Mesendoderm (in vitro differentiated cells): ENCODE results near the gene DAAM1.

Experiments
- DNase-seq: peaks from one replicate; pipeline ENCODE4 v3.0.0; 2013
- H2AK5ac ChIP-seq: 2 replicates; pipeline ENCODE4 v1.6.1; 2013; ENCODE audit warnings: low read length, inconsistent platforms
- H2BK120ac ChIP-seq: 2 replicates; pipeline ENCODE4 v1.6.1; 2013; ENCODE audit warnings: low read depth, mild to moderate bottlenecking, low read length, moderate library complexity, mixed read lengths
- H2BK15ac ChIP-seq: replicated peaks from 2 replicates; pipeline ENCODE4 v1.6.1; 2013; ENCODE audit warnings: low read depth, mild to moderate bottlenecking, moderate library complexity
- H2BK5ac ChIP-seq: 2 replicates; pipeline ENCODE4 v1.6.1; 2013; ENCODE audit warnings: low read length, inconsistent platforms
- H3K18ac ChIP-seq: 2 replicates; pipeline ENCODE4 v1.6.1; 2013; ENCODE audit warnings: mild to moderate bottlenecking, low read length, mixed read lengths
- H3K23ac ChIP-seq: one replicate; pipeline ENCODE4 v1.6.1; 2013; ENCODE audit warnings: low read length
- H3K27ac ChIP-seq: 2 replicates; pipeline ENCODE4 v1.5.1; 2013; ENCODE audit warnings: low read depth, mild to moderate bottlenecking, inconsistent platforms, low read length, moderate library complexity
- H3K27me3 ChIP-seq: 2 replicates; pipeline ENCODE4 v1.6.1; 2013; ENCODE audit warnings: low read length, control low read depth, mild to moderate bottlenecking, inconsistent platforms; ENCODE audit not compliant: insufficient read depth, poor library complexity
- H3K36me3 ChIP-seq: 2 replicates; pipeline ENCODE4 v1.6.1; 2013; ENCODE audit warnings: low read length, inconsistent platforms; ENCODE audit not compliant: control insufficient read depth, insufficient read depth
- H3K4ac ChIP-seq: one replicate; pipeline ENCODE4 v1.6.1; 2013; ENCODE audit warnings: low read depth, mild to moderate bottlenecking, low read length, moderate library complexity
- H3K4me1 ChIP-seq: 2 replicates; pipeline ENCODE4 v1.6.1; 2013; ENCODE audit warnings: low read depth, low read length, inconsistent platforms; ENCODE audit not compliant: control insufficient read depth
- H3K4me2 ChIP-seq: 2 replicates; pipeline ENCODE4 v1.6.1; 2013; ENCODE audit warnings: low read length
- H3K4me3 ChIP-seq: 2 replicates; pipeline ENCODE4 v1.5.1; 2013; ENCODE audit warnings: mild to moderate bottlenecking, low read length
- H3K56ac ChIP-seq: one replicate; pipeline ENCODE4 v1.6.1; 2013; ENCODE audit warnings: low read length
- H3K79me1 ChIP-seq: 2 replicates; pipeline ENCODE4 v1.6.1; 2013; ENCODE audit warnings: low read length, inconsistent platforms
- H3K79me2 ChIP-seq: 2 replicates; pipeline ENCODE4 v1.6.1; 2013; ENCODE audit warnings: mild to moderate bottlenecking, low read length; ENCODE audit not compliant: control insufficient read depth, insufficient read depth
- H3K9ac ChIP-seq: 2 replicates; pipeline ENCODE4 v1.6.1; 2013; ENCODE audit warnings: low read length, inconsistent platforms
- H4K5ac ChIP-seq: one replicate; pipeline ENCODE4 v1.6.1; 2013; ENCODE audit warnings: low read length
- H4K8ac ChIP-seq: one replicate; pipeline ENCODE4 v1.6.1; 2013; ENCODE audit warnings: low read depth, mild to moderate bottlenecking, control low read depth, low read length, moderate library complexity
- WGBS: extraction: QIAGEN DNeasy Blood & Tissue Kit; methylation state at CpG from one replicate; pipeline ENCODE4 v1.1.7; 2013; ENCODE audit warnings: low lambda C conversion rate, missing lambda C conversion rate; ENCODE audit not compliant: insufficient coverage; ENCODE audit errors: extremely low coverage; 5-methylcytosine and 5-hydroxymethylcytosine counted together

DAAM1 gene

GRCh38 chr14:59330455-59330854 lies 142.0 kb downstream of the DAAM1 start:
- DNase-seq, result no peak
- Histone ChIP-seq H3K4me1 (no peaks in the 10 kb centered on the region), H2BK15ac (no peak overlapping the region), H3K4me2 (no peak overlapping the region), H3K23ac (no peak overlapping the region), H3K79me1 (no peaks in the 10 kb centered on the region), H3K9ac (no peak overlapping the region), H4K5ac (no peak overlapping the region), H3K4ac (no peak overlapping the region), H3K36me3 (no peaks in the 10 kb centered on the region), H4K8ac (no peak overlapping the region), H3K18ac (no peak overlapping the region), H3K27me3 (no peaks in the 10 kb centered on the region), H2BK120ac (no peak overlapping the region), H3K4me3 (no peak overlapping the region), H3K79me2 (no peaks in the 10 kb centered on the region), H2AK5ac (no peak overlapping the region), H2BK5ac (no peak overlapping the region), H3K56ac (no peak overlapping the region), H3K27ac (no peak overlapping the region)
- WGBS, result no CpG with 5 or more reads among the region's 5 CpGs

DNA sequence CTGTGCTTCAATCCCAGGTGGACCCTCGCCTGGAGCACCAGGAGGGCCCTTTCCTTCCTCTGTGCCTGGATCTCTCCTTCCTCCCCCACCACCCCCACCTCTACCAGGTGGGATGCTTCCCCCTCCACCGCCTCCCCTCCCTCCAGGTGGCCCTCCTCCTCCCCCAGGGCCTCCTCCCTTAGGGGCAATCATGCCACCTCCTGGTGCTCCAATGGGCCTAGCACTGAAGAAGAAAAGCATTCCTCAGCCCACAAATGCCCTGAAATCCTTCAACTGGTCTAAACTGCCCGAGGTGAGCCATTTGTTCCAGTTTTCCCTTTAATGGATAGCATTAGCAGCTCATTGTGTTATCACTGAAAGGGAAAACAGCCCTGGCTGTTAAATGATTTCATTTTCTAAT lies 142.8 kb downstream of the DAAM1 start:
- Histone ChIP-seq H3K36me3 (no peaks in the 10 kb centered on the region), H3K4me3 (no peak overlapping the region), H3K56ac (no peak overlapping the region), H3K18ac (no peak overlapping the region), H3K4me2 (no peak overlapping the region), H3K79me1 (no peaks in the 10 kb centered on the region), H3K4me1 (no peaks in the 10 kb centered on the region), H3K79me2 (no peaks in the 10 kb centered on the region), H2BK15ac (no peak overlapping the region), H3K4ac (no peak overlapping the region), H3K23ac (no peak overlapping the region), H4K5ac (no peak overlapping the region), H4K8ac (no peak overlapping the region), H3K27ac (no peak overlapping the region), H3K9ac (no peak overlapping the region), H2BK5ac (no peak overlapping the region), H2AK5ac (no peak overlapping the region), H3K27me3 (no peaks in the 10 kb centered on the region), H2BK120ac (no peak overlapping the region)
- DNase-seq, result peak; percentile 88
- no CpG with 5 or more reads among the region's 3 CpGs for WGBS

DNA sequence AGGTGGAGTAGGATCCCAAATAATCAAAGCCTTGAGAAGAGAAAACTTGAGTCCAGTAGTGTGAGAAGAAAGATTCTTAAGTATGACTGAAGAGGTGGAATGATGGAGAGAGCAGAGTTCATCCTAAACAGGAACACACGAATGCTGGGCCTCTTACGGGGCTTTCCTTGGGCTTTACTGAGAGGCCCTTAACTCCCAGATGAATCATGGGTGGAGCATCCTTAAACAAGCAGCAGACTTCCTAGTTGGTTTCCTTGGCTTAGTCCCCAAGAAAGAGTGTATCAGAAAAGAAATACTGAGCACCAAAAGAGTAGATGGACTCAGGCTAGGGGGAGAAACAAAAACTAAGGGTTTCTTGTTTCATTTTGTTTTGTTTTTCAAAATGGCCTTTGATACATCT lies 144.3 kb downstream of the DAAM1 start:
- no peak overlapping the region for H2BK15ac ChIP-seq
- H2AK5ac ChIP-seq, result no peak overlapping the region
- H3K79me2 ChIP-seq, result no peaks in the 10 kb centered on the region
- H3K4me2 ChIP-seq, result no peak overlapping the region
- no CpG with 5 or more reads among the region's 2 CpGs for WGBS
- H3K36me3 ChIP-seq, result no peaks in the 10 kb centered on the region
- no peaks in the 10 kb centered on the region for H3K27me3 ChIP-seq
- no peak overlapping the region for H3K18ac ChIP-seq
- no peak overlapping the region for H3K23ac ChIP-seq
- H3K4ac ChIP-seq, result no peak overlapping the region
- no peak overlapping the region for H4K8ac ChIP-seq
- H3K4me3 ChIP-seq, result no peak overlapping the region
- H3K27ac ChIP-seq, result no peak overlapping the region
- no peak overlapping the region for H4K5ac ChIP-seq
- no peak overlapping the region for H3K9ac ChIP-seq
- peaks cover 3% of the 10 kb centered on the region for H3K4me1 ChIP-seq
- H3K56ac ChIP-seq, result no peak overlapping the region
- no peak overlapping the region for H2BK120ac ChIP-seq
- no peak for DNase-seq
- H2BK5ac ChIP-seq, result no peak overlapping the region
- no peaks in the 10 kb centered on the region for H3K79me1 ChIP-seq

GRCh38 chr14:59333235-59333634 lies 144.8 kb downstream of the DAAM1 start:
- H3K4me3 ChIP-seq, result no peak overlapping the region
- H3K4ac ChIP-seq, result no peak overlapping the region
- no peak overlapping the region for H3K4me2 ChIP-seq
- H3K79me1 ChIP-seq, result no peaks in the 10 kb centered on the region
- no peak overlapping the region for H3K23ac ChIP-seq
- H3K56ac ChIP-seq, result no peak overlapping the region
- H3K9ac ChIP-seq, result no peak overlapping the region
- WGBS, result no CpG with 5 or more reads among the region's 2 CpGs
- no peak overlapping the region for H2BK5ac ChIP-seq
- DNase-seq, result no peak
- no peak overlapping the region for H3K18ac ChIP-seq
- H3K79me2 ChIP-seq, result no peaks in the 10 kb centered on the region
- H4K8ac ChIP-seq, result no peak overlapping the region
- H2AK5ac ChIP-seq, result no peak overlapping the region
- H2BK120ac ChIP-seq, result no peak overlapping the region
- H3K27me3 ChIP-seq, result no peaks in the 10 kb centered on the region
- no peak overlapping the region for H3K27ac ChIP-seq
- peaks cover 3% of the 10 kb centered on the region for H3K4me1 ChIP-seq
- H2BK15ac ChIP-seq, result no peak overlapping the region
- no peaks in the 10 kb centered on the region for H3K36me3 ChIP-seq
- H4K5ac ChIP-seq, result no peak overlapping the region

- Histone ChIP-seq H2BK120ac (no peak overlapping the region), H3K18ac (no peak overlapping the region), H3K4ac (no peak overlapping the region), H3K4me2 (no peak overlapping the region), H3K56ac (no peak overlapping the region), H3K9ac (no peak overlapping the region), H3K4me3 (no peak overlapping the region), H2BK5ac (no peak overlapping the region), H2BK15ac (no peak overlapping the region), H3K27me3 (no peaks in the 10 kb centered on the region), H3K79me2 (no peaks in the 10 kb centered on the region), H3K79me1 (no peaks in the 10 kb centered on the region), H3K27ac (no peak overlapping the region), H3K36me3 (no peaks in the 10 kb centered on the region), H4K8ac (no peak overlapping the region), H3K4me1 (peaks cover 3% of the 10 kb centered on the region), H3K23ac (no peak overlapping the region), H4K5ac (no peak overlapping the region), H2AK5ac (no peak overlapping the region)
- WGBS, result no CpG with 5 or more reads among the region's 1 CpG
- DNase-seq, result peak; percentile 69
Measured at GRCh38 chr14:59333668-59334067, 145.2 kb downstream of the DAAM1 start.

DNA sequence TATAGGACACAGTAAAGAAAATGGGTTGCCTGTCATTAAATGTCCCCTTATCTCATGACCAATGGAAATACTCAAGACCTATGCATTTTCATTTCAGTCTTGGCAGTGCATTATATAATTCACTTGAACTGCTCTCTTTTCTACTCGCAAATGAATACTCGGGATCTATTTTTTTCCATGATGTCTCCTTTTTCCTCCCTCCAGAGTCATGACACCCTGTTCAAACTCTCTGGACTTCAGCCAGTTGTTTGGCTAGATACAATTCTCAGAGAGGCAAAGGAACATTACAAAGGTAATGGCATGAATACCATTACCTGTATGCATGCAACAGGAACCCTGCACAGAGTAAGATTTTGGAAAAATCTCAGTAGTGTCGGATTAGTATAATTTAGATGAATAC lies 145.8 kb downstream of the DAAM1 start:
- Histone ChIP-seq H3K79me2 (no peaks in the 10 kb centered on the region), H2BK5ac (no peak overlapping the region), H4K8ac (no peak overlapping the region), H2BK120ac (no peak overlapping the region), H3K4me1 (peaks cover 3% of the 10 kb centered on the region), H3K9ac (no peak overlapping the region), H2AK5ac (no peak overlapping the region), H3K79me1 (no peaks in the 10 kb centered on the region), H3K27ac (no peak overlapping the region), H3K23ac (no peak overlapping the region), H3K4ac (no peak overlapping the region), H3K4me2 (no peak overlapping the region), H3K4me3 (no peak overlapping the region), H3K27me3 (no peaks in the 10 kb centered on the region), H2BK15ac (no peak overlapping the region), H3K36me3 (no peaks in the 10 kb centered on the region), H4K5ac (no peak overlapping the region), H3K18ac (no peak overlapping the region), H3K56ac (no peak overlapping the region)
- WGBS, result no CpG with 5 or more reads among the region's 3 CpGs
- DNase-seq, result no peak
